PC-3 (cell line): ENCODE measurements around the gene HERC3. TPM values are rescaled to one million over a fixed set of nuclear protein-coding genes. Genes with fewer than 3 reads are reported as not detected.

Experiments
- ATAC-seq: fragments of 200-7000 bp; cut with Tn5 transposase; 2 replicates; pipeline ENCODE4 v1.9.1; 2020; ENCODE audit warnings: mild to moderate bottlenecking, moderate library complexity
- BruUV-seq: library from RNA; stranded (reverse); fragments of 400-500 nt; replicated peaks from 2 replicates; lab custom pipeline; 2021; lab: Mats Ljungman, UMichigan
- CTCF ChIA-PET: fragments of 300-600 bp; sonication (Branson Sonifier 250); formaldehyde crosslinking; loops from one replicate; lab custom pipeline; 2022; ENCODE audit warnings: antibody characterized with exemption; lab: Charles Lee
- POLR2A ChIA-PET: fragments of 300-600 bp; sonication (Branson Sonifier 250); formaldehyde crosslinking; loops from one replicate; lab custom pipeline; 2022; ENCODE audit warnings: antibody characterized with exemption; ENCODE audit not compliant: unreplicated experiment; lab: Charles Lee
- DNase-seq: peaks from one replicate; pipeline ENCODE4 v3.0.0-alpha.2; 2015
- H2AFZ ChIP-seq: fragments of 300-600 bp; sonication (generic); 2 replicates; pipeline ENCODE4 v1.6.0; 2016; ENCODE audit warnings: antibody characterized with exemption, low read length
- H3F3A ChIP-seq: fragments of 300-600 bp; sonication (generic); one replicate; pipeline ENCODE4 v1.6.0; 2017; ENCODE audit warnings: antibody characterized with exemption, low read length, control low read depth, mild to moderate bottlenecking; ENCODE audit not compliant: unreplicated experiment
- H3K27ac ChIP-seq: fragments of 300-600 bp; sonication (generic); 2 replicates; pipeline ENCODE4 v1.5.1; 2016; ENCODE audit warnings: mild to moderate bottlenecking, low read length
- H3K27me3 ChIP-seq: fragments of 300-600 bp; sonication (generic); 2 replicates; pipeline ENCODE4 v1.6.1; 2016; ENCODE audit warnings: low read length, mixed read lengths
- H3K36me3 ChIP-seq: fragments of 300-600 bp; sonication (generic); 2 replicates; pipeline ENCODE4 v1.6.1; 2016; ENCODE audit warnings: low read depth, mixed run types, low read length, mixed read lengths
- H3K4me1 ChIP-seq: fragments of 300-600 bp; sonication (generic); 2 replicates; pipeline ENCODE4 v1.5.1; 2016; ENCODE audit warnings: low read length; ENCODE audit not compliant: insufficient read depth
- H3K4me2 ChIP-seq: fragments of 300-600 bp; sonication (generic); 2 replicates; pipeline ENCODE4 v1.6.0; 2016; ENCODE audit warnings: low read length
- H3K4me3 ChIP-seq: fragments of 300-600 bp; sonication (generic); 2 replicates; pipeline ENCODE4 v1.5.1; 2016; ENCODE audit warnings: mild to moderate bottlenecking, low read length, mixed read lengths
- H3K79me2 ChIP-seq: fragments of 300-600 bp; sonication (generic); 2 replicates; pipeline ENCODE4 v1.6.1; 2017; ENCODE audit warnings: low read length, mixed read lengths
- H3K9ac ChIP-seq: fragments of 300-600 bp; sonication (generic); 2 replicates; pipeline ENCODE4 v1.6.0; 2016; ENCODE audit warnings: mild to moderate bottlenecking, low read length
- H3K9me2 ChIP-seq: fragments of 300-600 bp; sonication (generic); replicated peaks from 2 replicates; pipeline ENCODE4 v1.6.1; 2016; ENCODE audit warnings: mixed run types, low read length, mixed read lengths
- H3K9me3 ChIP-seq: fragments of 300-600 bp; sonication (generic); 2 replicates; pipeline ENCODE4 v1.6.1; 2016; ENCODE audit warnings: low read length, mixed read lengths
- H4K20me1 ChIP-seq: fragments of 300-600 bp; sonication (generic); 2 replicates; pipeline ENCODE4 v1.6.1; 2016; ENCODE audit warnings: low read length, mixed read lengths
- EZH2 ChIP-seq: fragments of 300-600 bp; sonication (generic); IDR thresholded peaks from one replicate; pipeline ENCODE4 v1.6.1; 2017; ENCODE audit warnings: antibody characterized with exemption, mild to moderate bottlenecking, low read length; ENCODE audit not compliant: unreplicated experiment
- EZH2phosphoT487 ChIP-seq: fragments of 300-600 bp; sonication (generic); IDR thresholded peaks from 2 replicates; pipeline ENCODE4 v1.6.1; 2018; ENCODE audit warnings: mild to moderate bottlenecking, antibody characterized with exemption, low read length, borderline replicate concordance
- intact Hi-C: fragments of 100-400 bp; cut with micrococcal nuclease; formaldehyde crosslinking; loops from 2 replicates; pipeline ENCODE4 v1.9.0; 2023
- total RNA-seq: library from RNA; depleted of rRNA; stranded (reverse); fragments of >200 nt; gene quantifications from 2 replicates; pipeline ENCODE4 v1.2.3, GENCODE V29; 2014
- TF ChIP-seq, protein P1 (sequence below): fragments of 300-600 bp; sonication (generic); conservative IDR thresholded peaks from 2 replicates; pipeline ENCODE4 v1.5.1; 2017; ENCODE audit warnings: antibody characterized with exemption, low read depth, mild to moderate bottlenecking, low read length

HERC3 gene
- total RNA-seq, 1 experiment from 2014 or later: 5.2 TPM

DNA sequence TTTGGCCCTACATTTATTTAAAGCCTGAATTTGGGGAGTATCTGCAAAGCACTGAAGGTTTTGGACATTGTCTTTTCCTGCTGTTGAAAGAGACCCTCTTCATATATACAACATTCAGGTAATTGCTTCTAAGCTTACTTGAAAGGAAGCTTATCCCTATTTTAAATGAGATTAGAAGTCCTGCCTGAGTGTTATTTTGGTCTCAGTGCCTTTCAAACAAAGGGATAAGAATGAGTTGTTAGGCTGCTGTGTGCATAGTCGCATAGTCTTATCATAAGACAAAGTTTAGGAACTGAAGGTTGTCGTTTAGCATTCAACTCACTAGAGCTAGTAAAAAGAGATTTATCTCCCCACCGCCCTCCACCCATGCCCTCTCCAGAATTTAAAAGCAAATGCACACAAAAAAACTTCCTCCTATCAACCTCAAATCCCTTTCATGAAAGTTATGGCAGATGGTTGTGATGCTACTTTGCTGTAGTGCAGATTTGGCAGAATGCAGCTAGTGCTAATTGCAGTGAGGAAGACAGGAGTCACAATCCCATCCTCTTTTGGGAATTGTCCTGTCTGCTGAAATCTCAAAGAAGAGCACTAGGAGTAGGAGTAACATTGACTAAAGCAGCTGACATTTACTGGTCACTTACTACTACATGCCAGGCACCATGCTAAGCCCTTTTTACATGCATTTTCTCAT lies 5.8 kb downstream of the HERC3 start:
- peak overlapping the region; percentile 85 for H3K4me2 ChIP-seq
- no peaks in the 10 kb centered on the region for H4K20me1 ChIP-seq
- no peak overlapping the region for H2AFZ ChIP-seq
- TF ChIP-seq, protein P1, sequence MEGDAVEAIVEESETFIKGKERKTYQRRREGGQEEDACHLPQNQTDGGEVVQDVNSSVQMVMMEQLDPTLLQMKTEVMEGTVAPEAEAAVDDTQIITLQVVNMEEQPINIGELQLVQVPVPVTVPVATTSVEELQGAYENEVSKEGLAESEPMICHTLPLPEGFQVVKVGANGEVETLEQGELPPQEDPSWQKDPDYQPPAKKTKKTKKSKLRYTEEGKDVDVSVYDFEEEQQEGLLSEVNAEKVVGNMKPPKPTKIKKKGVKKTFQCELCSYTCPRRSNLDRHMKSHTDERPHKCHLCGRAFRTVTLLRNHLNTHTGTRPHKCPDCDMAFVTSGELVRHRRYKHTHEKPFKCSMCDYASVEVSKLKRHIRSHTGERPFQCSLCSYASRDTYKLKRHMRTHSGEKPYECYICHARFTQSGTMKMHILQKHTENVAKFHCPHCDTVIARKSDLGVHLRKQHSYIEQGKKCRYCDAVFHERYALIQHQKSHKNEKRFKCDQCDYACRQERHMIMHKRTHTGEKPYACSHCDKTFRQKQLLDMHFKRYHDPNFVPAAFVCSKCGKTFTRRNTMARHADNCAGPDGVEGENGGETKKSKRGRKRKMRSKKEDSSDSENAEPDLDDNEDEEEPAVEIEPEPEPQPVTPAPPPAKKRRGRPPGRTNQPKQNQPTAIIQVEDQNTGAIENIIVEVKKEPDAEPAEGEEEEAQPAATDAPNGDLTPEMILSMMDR: no peak
- no peak for TF ChIP-seq EZH2
- no peak for TF ChIP-seq EZH2phosphoT487
- no TSS peak for BruUV-seq
- POLR2A ChIA-PET: no interaction called here
- no peak for ATAC-seq
- no peaks in the 10 kb centered on the region for H3K36me3 ChIP-seq
- no peaks in the 10 kb centered on the region for H3K9me3 ChIP-seq
- CTCF ChIA-PET: no interaction called here
- H3K9me2 ChIP-seq: no peaks in the 10 kb centered on the region
- H3K4me3 ChIP-seq: no peak overlapping the region
- no peaks in the 10 kb centered on the region for H3K79me2 ChIP-seq
- intact Hi-C loops: no loop called here
- peaks cover 36% of the 10 kb centered on the region for H3K4me1 ChIP-seq
- H3K27ac ChIP-seq: peak overlapping the region; percentile 94
- H3K9ac ChIP-seq: no peak overlapping the region
- peaks cover 5% of the 10 kb centered on the region for H3F3A ChIP-seq
- DNase-seq: no peak
- H3K27me3 ChIP-seq: no peaks in the 10 kb centered on the region

DNA sequence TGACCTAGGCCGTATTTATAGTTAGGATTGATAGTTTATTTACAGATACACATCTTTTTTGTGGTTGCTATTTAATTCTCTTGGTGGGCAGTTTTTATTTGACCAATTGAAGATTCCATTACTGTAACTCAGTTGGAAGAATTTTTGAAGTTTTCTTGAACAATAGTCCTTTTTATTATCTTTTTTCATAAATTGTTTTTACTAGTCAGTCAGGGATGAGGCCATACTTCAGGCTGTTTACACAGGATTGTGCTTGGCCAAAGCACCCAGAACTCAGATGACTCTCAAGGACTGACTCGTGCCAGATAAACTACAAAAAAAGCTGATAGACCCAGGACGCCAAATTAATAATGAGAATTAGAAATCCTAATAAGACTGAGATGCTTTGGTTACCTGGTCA lies 7.0 kb downstream of the HERC3 start:
- H3K9me2 ChIP-seq: no peaks in the 10 kb centered on the region
- H4K20me1 ChIP-seq: no peaks in the 10 kb centered on the region
- H3K4me1 ChIP-seq: peaks cover 33% of the 10 kb centered on the region
- intact Hi-C loops: no loop called here
- ChIA-PET CTCF (no interaction called here), POLR2A (no interaction called here)
- no peak overlapping the region for H2AFZ ChIP-seq
- peak overlapping the region; percentile 94 for H3K27ac ChIP-seq
- no peaks in the 10 kb centered on the region for H3K79me2 ChIP-seq
- BruUV-seq: no TSS peak
- no peak for TF ChIP-seq EZH2
- peak; percentile 40; the same call in 1 of the 2 replicates for TF ChIP-seq EZH2phosphoT487
- TF ChIP-seq, protein P1: no peak
- DNase-seq (peak; percentile 76), ATAC-seq (peak; percentile 81)
- no peaks in the 10 kb centered on the region for H3K27me3 ChIP-seq
- no peaks in the 10 kb centered on the region for H3K9me3 ChIP-seq
- H3K9ac ChIP-seq: peak overlapping the region; percentile 73
- peaks cover 5% of the 10 kb centered on the region for H3F3A ChIP-seq
- H3K4me2 ChIP-seq: peak overlapping the region; percentile 85
- H3K4me3 ChIP-seq: peak overlapping the region; percentile 63
- no peaks in the 10 kb centered on the region for H3K36me3 ChIP-seq

DNA sequence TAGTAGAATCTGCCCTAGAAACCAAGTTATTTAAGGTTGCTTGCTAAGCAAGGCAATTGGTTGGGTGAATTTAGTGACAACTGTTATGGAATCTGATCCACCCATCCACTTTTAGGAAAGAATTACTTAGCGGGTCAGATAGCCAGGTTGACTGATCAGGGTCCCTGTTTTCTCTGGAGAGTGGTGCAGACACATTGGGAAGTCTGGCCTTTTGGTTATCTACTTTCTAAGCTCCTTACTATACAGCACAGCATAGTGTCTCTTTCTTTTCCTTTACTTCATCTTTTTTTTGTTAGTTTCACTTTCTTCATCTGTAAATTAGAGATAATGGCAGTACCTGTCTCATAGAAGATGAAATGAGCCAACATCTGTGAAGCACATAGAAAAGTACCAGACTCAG lies 7.4 kb downstream of the HERC3 start:
- peaks cover 33% of the 10 kb centered on the region for H3K4me1 ChIP-seq
- no peak for DNase-seq
- ChIA-PET CTCF (interaction anchor here (1.0 kb wide), 1 partner anchor 59 kb away, joined by 3 read pairs; no protein-coding TSS in a partner anchor), POLR2A (no interaction called here)
- peak overlapping the region; percentile 94 for H3K27ac ChIP-seq
- intact Hi-C loops: loop anchor here (1.0 kb wide), 1 partner anchor 13 kb away; no protein-coding TSS in a partner anchor
- H3K4me3 ChIP-seq: peak overlapping the region; percentile 63
- no peak overlapping the region for H2AFZ ChIP-seq
- H4K20me1 ChIP-seq: no peaks in the 10 kb centered on the region
- no peaks in the 10 kb centered on the region for H3K9me2 ChIP-seq
- no peaks in the 10 kb centered on the region for H3K27me3 ChIP-seq
- TSS peak; percentile 37 for BruUV-seq
- no peak for TF ChIP-seq EZH2phosphoT487
- TF ChIP-seq, protein P1: no peak
- TF ChIP-seq EZH2: no peak
- no peaks in the 10 kb centered on the region for H3K9me3 ChIP-seq
- peak overlapping the region; percentile 73 for H3K9ac ChIP-seq
- no peaks in the 10 kb centered on the region for H3K79me2 ChIP-seq
- H3K36me3 ChIP-seq: no peaks in the 10 kb centered on the region
- peaks cover 5% of the 10 kb centered on the region for H3F3A ChIP-seq
- H3K4me2 ChIP-seq: peak overlapping the region; percentile 85
- peak; percentile 13 for ATAC-seq
